Pulmonary artery endothelial cell (primary cell): ENCODE results near the gene CRTAP. TPM values are rescaled to one million over a fixed set of nuclear protein-coding genes. Genes with fewer than 3 reads are reported as not detected.
"Not testable (repeated sequence)": the region's sequence is repeated elsewhere in the genome, so short reads cannot be mapped to it uniquely, and the experiment has no call there.

Experiments used
- DNase-seq: peaks from one replicate; pipeline ENCODE4 v3.0.0-alpha.2; 2011; ENCODE audit warnings: low read depth, low spot score
- total RNA-seq: library from RNA; depleted of rRNA; stranded (reverse); fragments of >200 nt; gene quantifications from 2 replicates; pipeline ENCODE4 v1.2.3, GENCODE V29; 2014

CRTAP gene
- total RNA-seq, 1 donor from 2014 or later, result 210 TPM

GRCh38 chr3:33139996-33140395 is 26.2 kb downstream of the CRTAP start:
- no peak for DNase-seq

- DNase-seq, result no peak
Observed at GRCh38 chr3:33141006-33141405, 27.2 kb downstream of the CRTAP start.

GRCh38 chr3:33144433-33144832 is 30.6 kb downstream of the CRTAP start:
- DNase-seq, result no peak

GRCh38 chr3:33145221-33145900 is 31.5 kb downstream of the CRTAP start:
- DNase-seq, result no peak

GRCh38 chr3:33145901-33146580 is 32.2 kb downstream of the CRTAP start:
- DNase-seq, result no peak

GRCh38 chr3:33146791-33147445 is 33.1 kb downstream of the CRTAP start:
- DNase-seq, result no peak

- DNase-seq, result no peak
Observed at GRCh38 chr3:33149342-33149741, 35.5 kb downstream of the CRTAP start.

- DNase-seq, result no peak
Observed at GRCh38 chr3:33152363-33153360, 38.8 kb downstream of the CRTAP start.

GRCh38 chr3:33153782-33154181 is 40.0 kb downstream of the CRTAP start:
- no peak for DNase-seq

GRCh38 chr3:33155301-33155700 is 41.5 kb downstream of the CRTAP start:
- DNase-seq, result no peak

GRCh38 chr3:33159234-33159633 is 45.4 kb downstream of the CRTAP start:
- DNase-seq, result no peak

- DNase-seq, result no peak
Observed at GRCh38 chr3:33159981-33160380, 46.2 kb downstream of the CRTAP start.

GRCh38 chr3:33162621-33163020 is 48.8 kb downstream of the CRTAP start:
- DNase-seq, result not testable (repeated sequence)

GRCh38 chr3:33165372-33165771 is 51.6 kb downstream of the CRTAP start:
- no peak for DNase-seq

GRCh38 chr3:33166095-33166494 is 52.3 kb downstream of the CRTAP start:
- DNase-seq, result no peak

GRCh38 chr3:33167284-33167683 is 53.5 kb downstream of the CRTAP start:
- DNase-seq, result no peak

- no peak for DNase-seq
Observed at GRCh38 chr3:33167716-33168336, 54.0 kb downstream of the CRTAP start.

- DNase-seq, result no peak
Observed at GRCh38 chr3:33170531-33170930, 56.7 kb downstream of the CRTAP start.

- no peak for DNase-seq
Observed at GRCh38 chr3:33171580-33171979, 57.8 kb downstream of the CRTAP start.

GRCh38 chr3:33173103-33173502 is 59.3 kb downstream of the CRTAP start:
- no peak for DNase-seq

GRCh38 chr3:33173672-33174071 is 59.9 kb downstream of the CRTAP start:
- no peak for DNase-seq
